Fibroblast of villous mesenchyme (primary cell): ENCODE measurements around the gene NFATC4. TPM values are rescaled to one million over a fixed set of nuclear protein-coding genes. Genes with fewer than 3 reads are reported as not detected.

Experiments
- DNase-seq: peaks from one replicate; pipeline ENCODE4 v3.0.0-alpha.2; 2010; ENCODE audit warnings: low read depth
- H3K4me3 ChIP-seq: 2 replicates; pipeline ENCODE4 v1.5.1; 2011; ENCODE audit warnings: low read depth, mild to moderate bottlenecking, low read length
- CTCF ChIP-seq: IDR thresholded peaks from 2 replicates; pipeline ENCODE4 v1.5.1; 2012; ENCODE audit warnings: low read depth, mild to moderate bottlenecking, low read length; ENCODE audit not compliant: insufficient read depth
- total RNA-seq: library from RNA; depleted of rRNA; stranded (reverse); fragments of >200 nt; gene quantifications from 2 replicates; pipeline ENCODE4 v1.2.3, GENCODE V29; 2012

Gene NFATC4
- total RNA-seq, 1 donor, result 68.2 TPM

- no peak for DNase-seq
- H3K4me3 ChIP-seq, result no peak overlapping the region
- no peak for TF ChIP-seq CTCF
These were observed 29.1 kb upstream of the NFATC4 start for GRCh38 chr14:24338843-24339242.

DNA sequence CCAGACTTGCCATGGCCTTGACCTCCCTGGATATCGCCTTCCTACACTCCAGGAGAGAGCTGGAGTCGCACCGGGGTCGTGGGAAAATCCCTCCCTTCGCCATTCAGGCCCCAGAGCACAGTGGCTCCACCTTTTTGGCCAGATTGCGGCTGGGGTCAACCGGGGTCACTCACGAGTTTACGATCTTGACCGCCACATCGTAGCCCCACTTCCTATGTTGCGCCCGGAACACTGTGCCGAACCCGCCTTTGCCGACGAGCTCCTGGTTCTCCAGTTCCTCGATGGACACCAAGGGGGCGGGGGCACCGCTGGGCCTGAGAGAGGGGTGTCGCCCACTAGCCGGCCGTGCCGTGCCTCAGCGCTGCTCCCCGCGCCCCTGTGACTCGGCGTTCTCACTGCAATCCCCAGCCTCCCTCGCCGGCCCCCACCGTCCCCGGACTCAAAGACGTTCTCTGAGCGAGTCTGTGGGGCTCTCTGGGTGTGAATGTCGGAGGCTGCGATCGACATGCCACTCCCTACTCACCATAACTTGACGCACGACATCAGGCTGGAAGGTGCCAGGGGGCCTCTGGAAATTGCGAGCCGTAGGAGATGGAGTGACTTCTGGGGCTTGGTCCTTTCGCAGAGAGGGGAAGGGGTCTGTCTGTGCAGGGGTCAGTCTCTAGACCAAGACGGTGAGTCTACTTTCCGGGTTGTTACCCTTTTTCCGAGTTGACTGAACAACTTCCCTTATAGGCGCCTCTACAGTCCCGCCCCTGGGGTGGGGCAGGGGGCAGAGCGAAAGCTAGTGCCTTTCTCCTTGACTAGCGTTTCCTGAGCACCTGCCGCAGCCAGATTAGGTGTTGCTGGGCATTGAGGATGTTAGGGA, 28.5 kb upstream of the NFATC4 start, which contains the start of gene RIPK3:
Gene RIPK3, minus strand, starts transcription at position 708 of the 868 bp plus-strand sequence. Its CDS starts 165 bp downstream, at position 543.
- H3K4me3 ChIP-seq, result peak within 1 kb of the TSS; percentile 41
- no peak for TF ChIP-seq CTCF
- DNase-seq, result no peak

DNA sequence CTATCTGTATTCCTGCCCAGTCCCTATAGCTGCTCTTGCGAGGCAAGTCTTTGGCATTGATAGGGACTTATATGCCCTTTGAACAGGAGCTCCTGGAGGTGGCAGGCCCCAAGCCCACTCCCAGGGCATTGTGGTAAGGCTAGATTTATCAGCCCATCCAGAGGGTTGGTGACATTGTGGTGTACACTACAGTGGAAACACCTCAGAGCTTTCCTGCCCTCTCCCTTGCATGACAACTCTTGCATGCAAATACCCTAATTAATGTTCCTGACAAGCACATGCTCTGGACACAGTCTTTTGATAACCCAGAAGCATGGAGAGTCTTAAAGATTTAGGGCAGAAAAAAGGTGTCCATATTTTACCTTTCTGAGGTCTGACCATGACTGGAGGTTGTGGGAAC, 27.4 kb upstream of the NFATC4 start:
- TF ChIP-seq CTCF, result no peak
- no peak overlapping the region for H3K4me3 ChIP-seq
- DNase-seq, result no peak

GRCh38 chr14:24342889-24343288, 25.1 kb upstream of the NFATC4 start:
- TF ChIP-seq CTCF, result no peak
- DNase-seq, result no peak
- no peak overlapping the region for H3K4me3 ChIP-seq

- peak; percentile 37 for DNase-seq
- no peak overlapping the region for H3K4me3 ChIP-seq
- TF ChIP-seq CTCF, result no peak
These were observed 24.0 kb upstream of the NFATC4 start for GRCh38 chr14:24343795-24344660.

DNA sequence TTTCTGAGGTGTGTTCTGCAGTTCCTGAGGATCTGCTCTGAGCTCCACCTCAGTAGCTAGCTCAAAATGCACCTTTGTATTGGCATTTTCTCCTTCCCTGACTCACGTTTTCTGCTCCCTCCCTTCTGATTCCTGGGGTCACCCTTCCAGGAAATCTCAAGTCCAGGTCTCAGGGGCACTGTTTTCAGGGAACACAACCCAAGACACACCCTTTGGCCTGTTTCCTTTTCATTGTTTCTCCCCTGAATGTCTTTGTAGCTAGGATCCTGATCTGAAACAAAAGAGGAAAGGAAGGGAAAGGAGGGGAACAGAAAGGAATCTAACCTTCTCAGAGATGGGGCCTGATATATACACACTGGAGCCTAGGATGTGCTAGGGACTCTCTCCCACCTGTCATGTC, 20.9 kb upstream of the NFATC4 start:
- H3K4me3 ChIP-seq, result no peak overlapping the region
- no peak for TF ChIP-seq CTCF
- no peak for DNase-seq
